ENCODE results near the gene CFAP141.
A peak's percentile ranks its signal among the peaks of the same experiment; 100 is the strongest.
"Not testable (repeated sequence)": the region's sequence is repeated elsewhere in the genome, so short reads cannot be mapped to it uniquely, and the experiment has no call there.

The CFAP141 gene

GRCh38 chr1:154208677-154209388, 2.7 kb upstream of the CFAP141 start:
- Histone ChIP-seq H3K27me3 (no peaks in the 10 kb centered on the region), H3K27ac (no peak overlapping the region), H3K4me1 (ENCODE audit: control insufficient read depth in 1 of 2, insufficient read depth in 1 of 2, low read depth in 1 of 2, low read length in 1 of 2) (no peaks in the 10 kb centered on the region), H3K4me3 (ENCODE audit: low read depth in 1 of 2, low read length in 1 of 2) (no peak overlapping the region), H3K36me3 (peaks cover 91% of the 10 kb centered on the region), H3K9me3 (no peaks in the 10 kb centered on the region)
- TF ChIP-seq, protein P1, sequence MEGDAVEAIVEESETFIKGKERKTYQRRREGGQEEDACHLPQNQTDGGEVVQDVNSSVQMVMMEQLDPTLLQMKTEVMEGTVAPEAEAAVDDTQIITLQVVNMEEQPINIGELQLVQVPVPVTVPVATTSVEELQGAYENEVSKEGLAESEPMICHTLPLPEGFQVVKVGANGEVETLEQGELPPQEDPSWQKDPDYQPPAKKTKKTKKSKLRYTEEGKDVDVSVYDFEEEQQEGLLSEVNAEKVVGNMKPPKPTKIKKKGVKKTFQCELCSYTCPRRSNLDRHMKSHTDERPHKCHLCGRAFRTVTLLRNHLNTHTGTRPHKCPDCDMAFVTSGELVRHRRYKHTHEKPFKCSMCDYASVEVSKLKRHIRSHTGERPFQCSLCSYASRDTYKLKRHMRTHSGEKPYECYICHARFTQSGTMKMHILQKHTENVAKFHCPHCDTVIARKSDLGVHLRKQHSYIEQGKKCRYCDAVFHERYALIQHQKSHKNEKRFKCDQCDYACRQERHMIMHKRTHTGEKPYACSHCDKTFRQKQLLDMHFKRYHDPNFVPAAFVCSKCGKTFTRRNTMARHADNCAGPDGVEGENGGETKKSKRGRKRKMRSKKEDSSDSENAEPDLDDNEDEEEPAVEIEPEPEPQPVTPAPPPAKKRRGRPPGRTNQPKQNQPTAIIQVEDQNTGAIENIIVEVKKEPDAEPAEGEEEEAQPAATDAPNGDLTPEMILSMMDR (IDR thresholded peaks at IDR 0.05) = no peak

DNA sequence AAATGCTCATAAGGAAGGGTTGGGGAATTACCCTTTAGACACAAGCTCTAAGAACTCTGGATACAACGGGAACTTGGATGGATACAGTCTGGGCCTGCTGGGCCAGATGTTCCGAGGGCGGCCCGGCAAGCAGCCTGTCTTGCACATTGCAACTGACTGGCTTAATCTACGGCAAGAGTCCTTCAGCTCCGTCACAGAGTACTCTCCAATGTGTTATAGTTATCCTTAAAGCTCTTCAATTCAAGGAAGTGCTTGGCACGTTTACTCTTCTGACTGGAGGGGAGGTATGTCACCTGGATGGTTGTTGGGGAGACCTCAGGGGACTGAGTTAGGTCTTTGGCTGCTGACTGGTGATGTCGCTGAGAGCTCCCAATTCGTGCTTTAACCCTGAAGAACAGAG, 1.1 kb upstream of the CFAP141 start:
- Histone ChIP-seq H3K36me3 (peaks cover 76% of the 10 kb centered on the region), H3K4me3 (ENCODE audit: low read depth in 1 of 2, low read length in 1 of 2) (no peak overlapping the region), H3K27ac (no peak overlapping the region), H3K9me3 (no peaks in the 10 kb centered on the region), H3K4me1 (ENCODE audit: control insufficient read depth in 1 of 2, insufficient read depth in 1 of 2, low read depth in 1 of 2, low read length in 1 of 2) (no peaks in the 10 kb centered on the region), H3K27me3 (no peaks in the 10 kb centered on the region)
- TF ChIP-seq, protein P1 (IDR thresholded peaks at IDR 0.05) = no peak

DNA sequence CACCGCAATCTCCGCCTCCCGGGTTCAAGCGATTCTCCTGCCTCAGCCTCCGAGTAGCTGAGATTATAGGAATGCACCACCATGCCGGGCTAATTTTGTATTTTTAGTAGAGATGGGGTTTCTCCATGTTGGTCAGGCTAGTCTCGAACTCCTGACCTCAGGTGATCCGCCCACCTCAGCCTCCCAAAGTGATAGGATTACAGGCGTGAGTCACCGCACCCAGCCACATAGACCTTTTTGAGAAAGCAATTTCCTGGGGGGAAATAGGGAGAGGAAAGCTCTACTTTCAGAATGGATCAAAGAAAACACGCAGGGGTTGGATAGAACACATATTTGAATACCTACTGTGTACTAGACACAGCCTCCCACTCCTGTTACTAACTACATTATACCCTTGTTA, 355 bp downstream of the CFAP141 start:
- H3K36me3 ChIP-seq = peaks cover 61% of the 10 kb centered on the region
- H3K4me3 ChIP-seq (ENCODE audit: low read depth in 1 of 2, low read length in 1 of 2); H3K27ac ChIP-seq: not testable (repeated sequence)

GRCh38 chr1:154199563-154199879, 6.6 kb downstream of the CFAP141 start:
- Histone ChIP-seq H3K27me3 (no peaks in the 10 kb centered on the region), H3K9me3 (no peaks in the 10 kb centered on the region), H3K4me3 (ENCODE audit: low read depth in 1 of 2, low read length in 1 of 2) (no peak overlapping the region), H3K27ac (no peak overlapping the region), H3K36me3 (no peaks in the 10 kb centered on the region), H3K4me1 (ENCODE audit: control insufficient read depth in 1 of 2, insufficient read depth in 1 of 2, low read depth in 1 of 2, low read length in 1 of 2) (peaks cover 4% of the 10 kb centered on the region in 2 experiments)
- TF ChIP-seq, protein P1 (IDR thresholded peaks at IDR 0.05) = no peak

More for the DNA sequence above, 355 bp downstream of the CFAP141 start:
- not testable (repeated sequence) for H3K27me3 ChIP-seq; H3K9me3 ChIP-seq; H3K4me1 ChIP-seq (ENCODE audit: control insufficient read depth in 1 of 2, insufficient read depth in 1 of 2, low read depth in 1 of 2, low read length in 1 of 2)

DNA sequence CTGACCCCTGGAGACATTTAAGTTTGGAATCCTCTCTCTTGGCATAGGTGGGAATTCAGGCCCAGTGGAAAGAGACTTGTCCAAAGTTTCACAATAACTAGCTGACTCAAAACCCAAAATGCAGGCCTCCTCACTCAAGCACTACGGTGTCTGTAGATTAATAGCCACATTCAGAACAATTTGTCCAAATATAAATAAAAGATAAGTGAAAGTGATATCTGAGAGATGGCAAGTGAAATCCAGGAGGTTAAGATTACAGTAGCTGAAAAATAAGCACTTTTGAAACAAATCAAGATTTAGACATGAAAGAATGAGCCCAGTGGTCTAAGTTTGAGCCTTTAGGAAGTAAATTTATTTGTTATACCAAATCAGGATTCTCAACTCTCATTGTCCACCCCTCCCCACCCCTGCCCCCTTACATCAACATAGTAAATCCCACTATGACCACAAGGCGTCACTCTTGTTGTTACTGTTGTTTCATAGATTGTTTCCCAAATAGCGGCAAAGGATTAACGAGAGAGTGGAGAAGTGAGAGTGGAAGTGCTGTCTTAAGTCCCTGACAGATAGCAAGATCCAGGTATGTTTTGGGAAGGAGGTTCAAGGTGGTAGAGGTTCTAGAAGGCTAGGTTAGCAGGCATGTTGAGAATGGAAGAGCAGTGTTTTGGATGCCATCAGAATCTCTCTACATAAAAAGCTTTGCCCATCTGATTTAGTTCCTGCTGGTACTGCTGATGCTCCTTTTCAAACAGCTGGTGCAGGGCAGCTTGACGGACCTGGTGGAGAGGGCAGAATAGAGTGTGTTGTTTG, 7.2 kb downstream of the CFAP141 start:
- TF ChIP-seq, protein P1 (IDR thresholded peaks at IDR 0.05) = peak; percentile 62
- H3K9me3 ChIP-seq = no peaks in the 10 kb centered on the region
- H3K36me3 ChIP-seq = no peaks in the 10 kb centered on the region
- H3K4me3 ChIP-seq (ENCODE audit: low read depth in 1 of 2, low read length in 1 of 2) = no peak overlapping the region
- no peaks in the 10 kb centered on the region for H3K27me3 ChIP-seq
- no peak overlapping the region for H3K27ac ChIP-seq
- H3K4me1 ChIP-seq (ENCODE audit: control insufficient read depth in 1 of 2, insufficient read depth in 1 of 2, low read depth in 1 of 2, low read length in 1 of 2) = peaks cover 4% of the 10 kb centered on the region in 2 experiments

- Histone ChIP-seq H3K27me3 (no peaks in the 10 kb centered on the region), H3K4me3 (ENCODE audit: low read depth in 1 of 2, low read length in 1 of 2) (no peak overlapping the region), H3K27ac (no peak overlapping the region), H3K9me3 (no peaks in the 10 kb centered on the region), H3K36me3 (no peaks in the 10 kb centered on the region), H3K4me1 (ENCODE audit: control insufficient read depth in 1 of 2, insufficient read depth in 1 of 2, low read depth in 1 of 2, low read length in 1 of 2) (peaks cover 10 to 12% of the 10 kb centered on the region in 2 experiments)
- TF ChIP-seq, protein P1 (IDR thresholded peaks at IDR 0.05) = no peak
These were observed 12.3 kb downstream of the CFAP141 start for GRCh38 chr1:154193821-154194220.

Measured in neutrophil (primary cell).